GM12892 (cell line): ENCODE data around the gene PPM1L.

Source experiments
- POLR2A ChIP-seq: IDR thresholded peaks from 2 replicates; pipeline ENCODE4 v1.6.1; 2011; ENCODE audit warnings: low read depth, low read length, control low read depth
- POLR2AphosphoS5 ChIP-seq: IDR thresholded peaks from 2 replicates; pipeline ENCODE4 v1.6.1; 2011; ENCODE audit warnings: low read depth, low read length, control low read depth
- TAF1 ChIP-seq: IDR thresholded peaks from 2 replicates; pipeline ENCODE4 v1.6.1; 2011; ENCODE audit warnings: low read depth, mild to moderate bottlenecking, control low read depth, low read length, borderline replicate concordance

DNA sequence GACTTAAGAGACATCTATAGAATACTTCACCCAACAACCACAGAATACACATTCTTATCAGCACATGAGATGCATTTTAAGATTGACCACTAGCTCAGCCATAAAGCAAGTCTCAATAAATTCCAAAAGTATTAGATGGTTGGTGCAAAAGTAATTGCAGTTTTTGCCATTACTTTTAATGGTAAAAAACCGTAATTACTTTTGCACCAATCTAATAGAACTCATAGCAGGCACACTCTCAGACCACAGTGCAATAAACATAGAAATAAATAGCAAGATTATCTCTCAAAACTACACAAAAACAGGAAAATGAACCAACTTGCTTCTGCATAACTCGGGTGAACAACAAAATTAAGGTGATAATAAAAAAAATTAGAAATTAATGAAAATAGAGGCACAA, 33.7 kb upstream of the PPM1L start:
- TF ChIP-seq POLR2A (no peak), TAF1 (no peak), POLR2AphosphoS5 (no peak)
